GM08714 (cell line): ENCODE results near the gene IKZF3.
"Not testable (repeated sequence)": the region's sequence is repeated elsewhere in the genome, so short reads cannot be mapped to it uniquely, and the experiment has no call there.

Experiments
- H3K4me3 ChIP-seq: fragments of 200-500 bp; sonication (Bioruptor generic); 2 replicates; pipeline ENCODE4 v1.5.1; 2014; ENCODE audit warnings: mild to moderate bottlenecking, low read length, inconsistent platforms
- ZNF274 ChIP-seq: IDR thresholded peaks from 2 replicates; pipeline ENCODE4 v1.6.1; 2012; ENCODE audit warnings: mild to moderate bottlenecking, low read depth, low read length

IKZF3 gene

GRCh38 chr17:39754161-39754957 is 109.8 kb downstream of the IKZF3 start:
- H3K4me3 ChIP-seq, result peak overlapping the region; percentile 48; the same call in 1 of the 2 replicates
- TF ChIP-seq ZNF274, result no peak

- no peak for TF ChIP-seq ZNF274
- peak overlapping the region; percentile 48; the same call in 1 of the 2 replicates for H3K4me3 ChIP-seq
Observed at GRCh38 chr17:39753514-39754160, 110.5 kb downstream of the IKZF3 start.

GRCh38 chr17:39752241-39752881 is 111.8 kb downstream of the IKZF3 start:
- no peak overlapping the region for H3K4me3 ChIP-seq
- TF ChIP-seq ZNF274, result no peak

- no peak for TF ChIP-seq ZNF274
- H3K4me3 ChIP-seq, result no peak overlapping the region
Observed at GRCh38 chr17:39751637-39752036, 112.5 kb downstream of the IKZF3 start.

GRCh38 chr17:39751016-39751543 is 113.0 kb downstream of the IKZF3 start:
- H3K4me3 ChIP-seq, result no peak overlapping the region
- TF ChIP-seq ZNF274, result no peak

- no peak for TF ChIP-seq ZNF274
- H3K4me3 ChIP-seq, result no peak overlapping the region
Observed at GRCh38 chr17:39750131-39751015, 113.7 kb downstream of the IKZF3 start.

- H3K4me3 ChIP-seq, result not testable (repeated sequence)
Observed at GRCh38 chr17:39748444-39749034, 115.6 kb downstream of the IKZF3 start.

- H3K4me3 ChIP-seq, result no peak overlapping the region
- no peak for TF ChIP-seq ZNF274
Observed at GRCh38 chr17:39747745-39748144, 116.4 kb downstream of the IKZF3 start.

GRCh38 chr17:39746145-39746461 is 118.0 kb downstream of the IKZF3 start:
- TF ChIP-seq ZNF274, result no peak
- H3K4me3 ChIP-seq, result no peak overlapping the region

GRCh38 chr17:39745335-39746144 is 118.6 kb downstream of the IKZF3 start:
- no peak for TF ChIP-seq ZNF274
- H3K4me3 ChIP-seq, result no peak overlapping the region

GRCh38 chr17:39744836-39745215 is 119.3 kb downstream of the IKZF3 start:
- TF ChIP-seq ZNF274, result no peak
- H3K4me3 ChIP-seq, result no peak overlapping the region

GRCh38 chr17:39744075-39744835 is 119.9 kb downstream of the IKZF3 start:
- no peak for TF ChIP-seq ZNF274
- no peak overlapping the region for H3K4me3 ChIP-seq
